ENCODE data around the gene CHST11.

CHST11 gene

GRCh38 chr12:104793968-104794367 is 337.2 kb downstream of the CHST11 start:
- no peaks in the 10 kb centered on the region for H3K9me2 ChIP-seq (replicated peaks; ENCODE audit: insufficient read depth, low read length)
- no peaks in the 10 kb centered on the region for H3K36me3 ChIP-seq (ENCODE audit: low read length)
- no peak overlapping the region for H3K27ac ChIP-seq (ENCODE audit: low read depth, low read length)
- H3K4me2 ChIP-seq (ENCODE audit: low read depth, low read length, poor library complexity, severe bottlenecking) = no peak overlapping the region
- H3F3A ChIP-seq (ENCODE audit: insufficient read depth) = no peaks in the 10 kb centered on the region
- no peaks in the 10 kb centered on the region for H3K79me2 ChIP-seq (ENCODE audit: insufficient read depth, low read length)
- no peak overlapping the region for H3K4me3 ChIP-seq (ENCODE audit: insufficient read depth, low read length, poor library complexity, severe bottlenecking)
- no peaks in the 10 kb centered on the region for H3K9me3 ChIP-seq (ENCODE audit: insufficient read depth, low read length)
- no peaks in the 10 kb centered on the region for H4K20me1 ChIP-seq (ENCODE audit: low read depth, low read length)
- no peaks in the 10 kb centered on the region for H3K27me3 ChIP-seq (ENCODE audit: low read length)
- no peak overlapping the region for H2AFZ ChIP-seq (ENCODE audit: low read depth, low read length, severe bottlenecking)
- TF ChIP-seq EZH2phosphoT487 (conservative IDR thresholded peaks at IDR 0.05; ENCODE audit: low read length) (no peak), CTCF (IDR thresholded peaks at IDR 0.05; ENCODE audit: insufficient read depth, low read length, poor library complexity, severe bottlenecking) (no peak)
- H3K9ac ChIP-seq (ENCODE audit: low read length) = no peak overlapping the region

- Histone ChIP-seq H2AFZ (ENCODE audit: low read depth, low read length, severe bottlenecking) (no peak overlapping the region), H3K4me2 (ENCODE audit: low read depth, low read length, poor library complexity, severe bottlenecking) (no peak overlapping the region), H3K79me2 (ENCODE audit: insufficient read depth, low read length) (no peaks in the 10 kb centered on the region), H4K20me1 (ENCODE audit: low read depth, low read length) (no peaks in the 10 kb centered on the region), H3K36me3 (ENCODE audit: low read length) (no peaks in the 10 kb centered on the region), H3K27ac (ENCODE audit: low read depth, low read length) (no peak overlapping the region), H3K4me3 (ENCODE audit: insufficient read depth, low read length, poor library complexity, severe bottlenecking) (no peak overlapping the region), H3F3A (ENCODE audit: insufficient read depth) (no peaks in the 10 kb centered on the region), H3K27me3 (ENCODE audit: low read length) (no peaks in the 10 kb centered on the region), H3K9ac (ENCODE audit: low read length) (no peak overlapping the region), H3K9me2 (replicated peaks; ENCODE audit: insufficient read depth, low read length) (no peaks in the 10 kb centered on the region), H3K9me3 (ENCODE audit: insufficient read depth, low read length) (no peaks in the 10 kb centered on the region)
- TF ChIP-seq EZH2phosphoT487 (conservative IDR thresholded peaks at IDR 0.05; ENCODE audit: low read length) (no peak), CTCF (IDR thresholded peaks at IDR 0.05; ENCODE audit: insufficient read depth, low read length, poor library complexity, severe bottlenecking) (no peak)
Measured at GRCh38 chr12:104796475-104796862, 339.7 kb downstream of the CHST11 start.

GRCh38 chr12:104799458-104799857 is 342.7 kb downstream of the CHST11 start:
- Histone ChIP-seq H4K20me1 (ENCODE audit: low read depth, low read length) (no peaks in the 10 kb centered on the region), H3K9me3 (ENCODE audit: insufficient read depth, low read length) (no peaks in the 10 kb centered on the region), H2AFZ (ENCODE audit: low read depth, low read length, severe bottlenecking) (no peak overlapping the region), H3K4me3 (ENCODE audit: insufficient read depth, low read length, poor library complexity, severe bottlenecking) (no peak overlapping the region), H3K4me2 (ENCODE audit: low read depth, low read length, poor library complexity, severe bottlenecking) (no peak overlapping the region), H3K27me3 (ENCODE audit: low read length) (no peaks in the 10 kb centered on the region), H3F3A (ENCODE audit: insufficient read depth) (no peaks in the 10 kb centered on the region), H3K36me3 (ENCODE audit: low read length) (no peaks in the 10 kb centered on the region), H3K9ac (ENCODE audit: low read length) (no peak overlapping the region), H3K9me2 (replicated peaks; ENCODE audit: insufficient read depth, low read length) (no peaks in the 10 kb centered on the region), H3K27ac (ENCODE audit: low read depth, low read length) (no peak overlapping the region), H3K79me2 (ENCODE audit: insufficient read depth, low read length) (no peaks in the 10 kb centered on the region)
- TF ChIP-seq EZH2phosphoT487 (conservative IDR thresholded peaks at IDR 0.05; ENCODE audit: low read length) (no peak), CTCF (IDR thresholded peaks at IDR 0.05; ENCODE audit: insufficient read depth, low read length, poor library complexity, severe bottlenecking) (no peak)
